Measurements from ENCODE around the gene CELSR1. TPM values are rescaled to one million over a fixed set of nuclear protein-coding genes. Genes with fewer than 3 reads are reported as not detected.

The CELSR1 gene
- total and polyA plus RNA-seq, 2 of the 13 experiments (the other 11 are each of a cell fraction or from before 2014, with no cell fraction given): 0.78 to 1.8 TPM

GRCh38 chr22:46561435-46561905 is 24.1 kb upstream of the CELSR1 start (continued):
- TF ChIP-seq LCORL (IDR thresholded peaks at IDR 0.05) (peak; percentile 71), LCORL (CRISPR knock-in tag; IDR thresholded peaks at IDR 0.05) (no peak), ARID4A (CRISPR knock-in tag; IDR thresholded peaks at IDR 0.05; ENCODE audit: borderline replicate concordance) (peak; percentile 50; the same call in 1 of the 2 replicates), MXD3 (CRISPR knock-in tag; IDR thresholded peaks at IDR 0.05) (no peak), ELF1 (CRISPR knock-in tag; IDR thresholded peaks at IDR 0.05) (peak; percentile 37; the same call in 1 of the 2 replicates), ZIK1 (CRISPR knock-in tag; IDR thresholded peaks at IDR 0.05; ENCODE audit: borderline replicate concordance, low read depth) (no peak), NCOA5 (CRISPR knock-in tag; IDR thresholded peaks at IDR 0.05) (no peak), ZFX (CRISPR knock-in tag; IDR thresholded peaks at IDR 0.05; ENCODE audit: low read depth) (0 out of 2 replicates have a peak, but pooled peaks have one; percentile 35), ZMYM4 (CRISPR knock-in tag; IDR thresholded peaks at IDR 0.05) (0 out of 2 replicates have a peak, but pooled peaks have one; percentile 35), ZFY (CRISPR knock-in tag; IDR thresholded peaks at IDR 0.05) (0 out of 2 replicates have a peak, but pooled peaks have one; percentile 31), SALL1 (CRISPR knock-in tag; IDR thresholded peaks at IDR 0.05) (peak; percentile 47; the same call in 1 of the 2 replicates), ZBTB34 (CRISPR knock-in tag; IDR thresholded peaks at IDR 0.05) (no peak), TERF1 (CRISPR knock-in tag; IDR thresholded peaks at IDR 0.05) (no peak), ARID5B (CRISPR knock-in tag; IDR thresholded peaks at IDR 0.05) (0 out of 2 replicates have a peak, but pooled peaks have one; percentile 11), ZNF552 (CRISPR knock-in tag; IDR thresholded peaks at IDR 0.05; ENCODE audit: borderline replicate concordance) (no peak), EHMT2 (IDR thresholded peaks at IDR 0.05; ENCODE audit: borderline replicate concordance, low read depth, low read length) (peak; percentile 83)
